Choroid plexus epithelial cell (primary cell): ENCODE results near the gene PHACTR4.
A peak's percentile ranks its signal among the peaks of the same experiment; 100 is the strongest.
"Not testable (repeated sequence)": the region's sequence is repeated elsewhere in the genome, so short reads cannot be mapped to it uniquely, and the experiment has no call there.

Experiments
- DNase-seq: peaks from one replicate; pipeline ENCODE4 v3.0.0-alpha.2; 2010; ENCODE audit warnings: low read depth
- H3K4me3 ChIP-seq: 2 replicates; pipeline ENCODE4 v1.5.1; 2011; ENCODE audit warnings: low read depth, mild to moderate bottlenecking, control low read depth, low read length, moderate library complexity
- CTCF ChIP-seq: conservative IDR thresholded peaks from 2 replicates; pipeline ENCODE4 v1.5.1; 2011; ENCODE audit warnings: low read depth, mild to moderate bottlenecking, control low read depth, inconsistent platforms, low read length, moderate library complexity

Gene PHACTR4

DNA sequence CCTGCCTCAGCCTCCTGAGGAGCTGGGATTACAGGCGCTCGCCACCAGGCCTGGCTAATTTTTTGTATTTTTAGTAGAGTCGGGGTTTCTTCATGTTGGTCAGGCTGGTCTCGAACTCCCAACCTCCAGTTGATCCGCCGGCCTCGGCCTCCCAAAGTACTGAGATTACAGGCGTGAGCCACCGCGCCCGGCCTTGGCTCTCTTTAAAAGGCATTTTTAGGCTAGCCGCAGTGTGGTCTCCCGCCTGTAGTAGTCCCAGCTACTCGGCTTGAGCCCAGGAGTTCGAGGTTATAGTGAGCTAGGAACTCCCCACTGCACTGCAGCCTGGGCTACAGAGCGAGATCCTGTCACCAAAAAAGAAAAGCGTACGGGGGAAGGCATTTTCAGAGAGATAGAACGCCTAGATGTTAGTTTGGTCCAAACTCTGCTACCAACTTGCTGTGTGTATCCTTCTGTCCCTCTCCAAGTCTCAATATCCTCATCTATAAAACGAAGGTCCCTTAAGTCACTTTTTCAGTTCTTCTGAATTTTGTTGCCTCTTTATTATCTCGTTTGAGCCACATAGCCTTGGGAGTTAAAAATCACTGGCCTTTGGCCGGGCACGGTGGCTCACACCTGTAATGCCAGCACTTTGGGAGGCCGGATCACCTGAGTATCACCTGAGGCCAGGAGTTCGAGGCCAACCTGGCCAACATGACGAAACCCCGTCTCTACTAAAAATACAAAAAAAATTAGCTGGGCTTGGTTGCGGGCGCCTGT is 40.0 kb upstream of the PHACTR4 start:
- peak; percentile 18 for TF ChIP-seq CTCF
- DNase-seq: peak; percentile 53
- H3K4me3 ChIP-seq: peak overlapping the region; percentile 82

DNA sequence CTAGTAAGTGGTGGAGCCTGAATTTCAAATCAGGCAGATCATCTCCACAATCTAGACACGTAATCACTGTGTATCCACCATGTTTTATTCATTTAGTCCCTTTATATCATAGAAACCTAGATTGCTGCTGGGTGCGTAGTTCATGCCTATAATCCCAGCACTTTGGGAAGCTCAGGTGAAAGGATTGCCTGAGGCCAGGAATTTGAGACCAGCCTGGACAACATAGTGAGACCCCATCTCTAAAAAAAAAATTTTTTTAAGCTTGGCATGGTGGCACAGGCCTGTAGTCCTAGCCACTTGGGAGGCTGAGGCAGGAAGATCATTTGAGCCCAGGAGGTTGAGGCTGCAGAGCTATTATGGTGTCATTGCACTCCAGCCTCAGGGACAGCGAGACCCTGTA is 30.6 kb upstream of the PHACTR4 start:
- TF ChIP-seq CTCF: no peak
- no peak for DNase-seq
- no peak overlapping the region for H3K4me3 ChIP-seq

GRCh38 chr1:28339551-28339950 is 30.0 kb upstream of the PHACTR4 start:
- no peak overlapping the region for H3K4me3 ChIP-seq
- no peak for DNase-seq
- no peak for TF ChIP-seq CTCF

GRCh38 chr1:28340221-28340974 is 29.1 kb upstream of the PHACTR4 start:
- H3K4me3 ChIP-seq: no peak overlapping the region
- no peak for DNase-seq
- no peak for TF ChIP-seq CTCF

DNA sequence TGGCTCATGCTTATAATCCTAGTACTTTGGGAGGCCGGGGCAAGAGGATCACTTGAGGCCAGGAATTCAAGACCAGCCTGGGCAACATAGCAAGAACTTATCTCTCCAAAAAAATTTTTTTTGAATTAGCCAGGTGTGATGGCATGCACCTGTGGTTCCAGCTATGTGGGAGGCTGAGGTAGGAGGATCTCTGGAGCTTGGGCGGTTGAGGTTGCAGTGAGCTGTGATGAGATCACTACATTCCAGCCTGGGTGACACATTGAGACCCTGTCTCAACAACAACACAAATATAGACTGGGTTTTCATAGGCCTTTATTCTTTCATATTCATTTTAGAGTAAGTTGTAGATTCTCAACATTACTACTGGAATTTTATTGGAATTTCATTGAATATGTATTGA is 27.9 kb upstream of the PHACTR4 start:
- DNase-seq: peak; percentile 24
- no peak overlapping the region for H3K4me3 ChIP-seq
- no peak for TF ChIP-seq CTCF

- DNase-seq: peak; percentile 89
- H3K4me3 ChIP-seq: no peak overlapping the region
- no peak for TF ChIP-seq CTCF
Measured at GRCh38 chr1:28343405-28343804, 26.1 kb upstream of the PHACTR4 start.

DNA sequence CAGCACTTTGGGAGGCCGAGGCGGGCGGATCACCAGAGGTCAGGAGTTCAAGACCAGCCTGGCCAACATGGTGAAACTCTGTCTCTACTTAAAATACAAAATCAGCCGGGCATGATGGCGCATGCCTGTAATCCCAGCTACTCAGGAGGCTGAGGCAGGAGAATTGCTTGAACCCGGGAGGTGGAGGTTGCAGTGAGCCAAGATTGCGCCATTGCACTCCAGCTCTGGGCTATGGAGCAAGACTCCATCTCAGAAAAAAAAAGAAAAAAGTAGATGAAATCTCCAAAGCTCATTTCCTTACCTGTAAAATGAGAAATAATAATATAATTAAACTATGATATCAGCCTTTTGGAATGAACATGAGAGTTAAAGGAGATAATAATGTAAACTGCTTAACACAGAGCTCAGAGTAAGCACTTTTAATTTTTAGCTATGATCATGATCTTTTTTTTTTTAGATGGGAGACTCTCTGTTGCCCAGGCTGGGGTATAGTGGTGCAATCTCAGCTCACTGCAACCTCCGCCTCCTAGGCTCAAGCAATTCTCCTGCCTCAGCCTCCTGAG is 16.2 kb upstream of the PHACTR4 start:
- H3K4me3 ChIP-seq, DNase-seq: not testable (repeated sequence)
